CD4-positive, alpha-beta T cell treated with Interleukin-12 subunit alpha and Interleukin-12 subunit beta, for 1 hour (primary cell): ENCODE results near the gene TSPAN14.

ENCODE experiments used
- DNase-seq: peaks from one replicate; pipeline ENCODE4 v3.0.0-alpha.2; 2020

The TSPAN14 gene

DNA sequence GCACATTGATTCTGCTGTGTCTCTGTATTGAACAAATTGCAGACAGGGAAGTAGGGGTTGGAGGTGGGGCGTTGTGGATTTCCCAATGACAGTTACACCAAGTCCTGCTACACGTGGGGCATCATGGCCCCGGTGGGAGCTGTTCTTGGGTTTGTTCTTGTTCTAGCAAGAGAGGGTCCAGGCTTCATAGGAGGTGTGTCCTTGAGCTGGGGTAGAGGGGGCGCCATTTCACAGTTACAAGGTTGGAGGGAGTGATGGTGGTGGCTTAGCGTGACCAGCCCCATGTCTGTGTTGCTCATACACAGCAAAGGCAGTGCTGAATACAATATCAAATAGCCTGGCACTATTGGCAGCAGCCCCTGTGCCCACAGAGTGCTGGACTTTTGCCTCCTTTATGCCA, 99.3 kb downstream of the TSPAN14 start:
- no peak for DNase-seq

DNA sequence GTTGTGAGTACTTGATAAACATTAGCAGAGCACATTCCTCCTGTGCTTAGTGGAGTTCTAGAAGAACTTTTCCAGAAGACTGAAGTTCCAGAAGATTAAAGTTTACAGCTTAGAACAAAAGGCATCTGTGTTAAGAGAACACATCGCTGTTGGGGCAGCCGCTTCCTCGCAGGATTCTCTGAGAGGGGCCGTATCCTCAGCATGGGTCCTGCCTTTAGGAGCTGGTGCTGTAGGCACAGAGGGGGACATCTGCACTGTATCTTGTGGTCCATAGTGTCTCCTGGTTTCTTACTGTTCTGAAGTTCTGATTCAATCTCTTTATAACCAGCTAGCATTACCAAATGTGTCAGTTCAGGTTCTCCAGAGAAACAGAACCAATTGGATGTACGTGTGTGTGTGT, 99.9 kb downstream of the TSPAN14 start:
- DNase-seq = no peak

DNA sequence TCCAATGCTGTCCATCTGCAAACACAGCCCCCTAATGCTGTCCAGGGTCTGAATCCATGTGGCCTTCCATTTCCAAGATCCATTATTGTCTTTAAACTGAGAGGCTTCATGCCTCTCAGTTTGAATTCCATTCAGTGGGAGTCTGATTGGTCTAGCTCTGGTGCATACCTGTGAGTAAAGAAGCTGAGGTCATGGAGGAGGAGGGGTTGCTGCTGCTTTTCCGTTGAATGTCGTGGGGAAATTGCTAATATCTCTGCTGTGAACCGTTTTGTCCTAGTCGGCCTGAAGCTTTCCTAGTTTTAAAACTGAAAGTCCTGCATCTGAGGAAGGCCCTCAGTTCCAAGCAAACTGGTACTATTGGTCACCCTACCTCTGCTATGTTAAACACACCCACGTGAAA, 101.3 kb downstream of the TSPAN14 start:
- no peak for DNase-seq

DNA sequence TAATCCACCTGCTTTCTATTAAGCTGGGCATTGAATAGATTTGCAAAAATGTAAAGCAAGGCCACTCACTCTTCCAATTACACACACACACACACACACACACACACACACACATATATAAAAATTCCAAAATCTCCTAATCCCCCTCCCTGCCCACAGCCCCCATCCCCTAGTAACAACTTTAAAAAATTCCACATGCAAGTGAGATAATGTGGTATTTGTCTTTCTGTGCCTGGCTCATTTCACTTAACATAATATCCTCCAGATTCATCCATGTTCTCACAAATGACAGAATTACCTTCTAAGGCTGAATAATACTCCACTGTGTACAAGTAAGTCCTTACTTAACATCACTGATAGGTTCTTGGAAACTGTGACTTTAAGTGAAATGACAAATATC, 107.8 kb downstream of the TSPAN14 start:
- DNase-seq = no peak

DNA sequence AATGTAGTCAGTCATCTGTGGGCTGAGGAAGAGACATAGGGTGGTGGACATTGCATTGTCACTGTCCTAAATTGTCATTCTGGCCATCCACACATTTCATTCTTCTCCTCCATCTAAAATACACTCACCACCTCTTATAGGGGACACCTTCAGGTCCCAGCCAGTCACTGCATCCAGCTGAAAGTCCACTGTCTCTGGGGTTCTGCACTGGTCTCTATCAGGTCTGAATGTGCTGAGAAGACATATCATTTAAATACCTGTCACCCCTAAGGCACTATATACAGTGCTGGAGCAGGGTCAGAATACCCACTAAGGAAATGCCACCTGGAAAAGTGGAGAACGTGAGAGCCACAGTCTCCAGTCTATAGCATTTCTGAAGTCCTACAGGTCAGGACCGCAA, 113.2 kb downstream of the TSPAN14 start:
- no peak for DNase-seq

DNA sequence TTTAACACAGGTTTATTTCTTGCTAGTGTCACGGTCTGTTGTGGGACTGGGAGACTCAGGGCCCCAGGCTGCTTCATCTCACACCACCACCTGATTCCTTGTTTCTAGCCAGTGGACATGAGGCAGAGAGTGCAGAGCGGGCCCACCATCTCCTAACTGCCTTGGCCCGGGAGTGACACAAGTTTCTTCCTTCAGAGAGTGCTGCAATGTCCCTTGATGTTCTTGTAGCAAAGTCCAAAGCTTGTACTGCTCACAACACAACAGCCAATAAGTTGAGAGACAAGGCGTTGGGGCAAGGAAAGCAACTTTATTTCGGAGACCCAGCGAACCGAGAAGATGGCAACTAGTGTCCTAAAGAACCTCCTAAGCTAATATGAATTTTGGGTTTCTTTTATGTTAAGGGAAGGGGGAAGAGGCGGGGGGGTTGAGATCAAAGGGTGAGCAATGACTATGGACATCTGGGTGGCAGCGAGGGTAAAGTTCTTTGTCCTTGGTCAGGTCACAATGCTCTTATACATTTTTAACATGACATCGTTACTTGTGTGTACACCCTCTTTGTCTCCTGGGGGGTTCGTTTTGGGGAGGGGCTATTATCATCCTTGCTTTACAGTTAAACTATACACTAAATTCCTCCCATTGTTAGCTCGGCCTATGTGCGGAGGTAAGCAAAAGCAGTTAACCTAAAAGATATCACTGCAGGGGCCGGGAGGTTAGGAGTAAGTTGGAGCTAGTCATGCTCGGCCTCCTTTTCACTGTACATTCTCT, 115.2 kb downstream of the TSPAN14 start:
- DNase-seq = no peak

DNA sequence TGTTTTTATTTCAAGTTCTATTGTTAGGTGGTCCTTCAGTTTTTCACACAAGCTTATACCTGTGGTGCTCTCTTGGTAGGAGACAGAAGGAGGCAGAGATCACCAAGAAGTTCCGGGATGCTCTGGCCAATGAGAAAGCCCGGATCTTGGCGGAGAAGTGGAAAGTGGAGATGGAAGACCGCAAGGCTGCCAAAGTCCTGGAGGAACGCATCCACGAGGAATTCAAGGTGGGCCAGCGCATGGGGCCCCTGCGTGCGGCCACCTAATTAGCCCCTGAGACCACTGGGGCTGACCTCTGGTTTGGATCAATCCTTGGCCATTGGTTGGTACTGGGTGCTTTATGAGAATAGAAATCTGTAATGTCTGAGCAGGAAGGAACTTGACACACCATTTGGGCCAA, 117.2 kb downstream of the TSPAN14 start:
- no peak for DNase-seq

DNA sequence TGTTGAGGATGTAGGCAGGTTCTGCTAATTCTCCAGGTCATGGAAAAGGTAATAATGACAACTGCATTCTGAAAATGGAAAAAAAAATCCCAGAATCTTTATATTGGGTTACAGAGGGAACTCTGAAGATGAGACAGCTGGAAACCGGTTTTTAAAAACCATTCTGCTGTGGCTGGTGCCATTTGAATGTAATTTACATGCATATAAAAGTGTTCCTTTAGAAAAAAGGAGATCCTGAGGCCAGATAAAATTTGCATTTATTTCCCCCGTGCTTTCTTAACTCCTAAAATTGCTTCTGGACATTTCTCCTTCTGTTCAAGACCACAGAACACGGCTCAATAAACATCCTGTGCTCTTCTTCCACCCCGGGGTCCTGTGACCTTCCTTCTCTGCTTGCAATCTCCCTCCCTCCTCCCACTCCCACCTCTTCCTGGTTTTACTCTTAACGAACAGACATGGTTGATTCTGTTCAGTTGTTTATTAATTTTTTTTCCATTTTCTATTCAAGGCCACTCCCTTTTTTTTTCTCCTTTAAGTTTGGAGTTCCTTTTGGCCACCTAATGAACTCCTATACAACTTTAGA, 125.2 kb downstream of the TSPAN14 start:
- DNase-seq = no peak

DNA sequence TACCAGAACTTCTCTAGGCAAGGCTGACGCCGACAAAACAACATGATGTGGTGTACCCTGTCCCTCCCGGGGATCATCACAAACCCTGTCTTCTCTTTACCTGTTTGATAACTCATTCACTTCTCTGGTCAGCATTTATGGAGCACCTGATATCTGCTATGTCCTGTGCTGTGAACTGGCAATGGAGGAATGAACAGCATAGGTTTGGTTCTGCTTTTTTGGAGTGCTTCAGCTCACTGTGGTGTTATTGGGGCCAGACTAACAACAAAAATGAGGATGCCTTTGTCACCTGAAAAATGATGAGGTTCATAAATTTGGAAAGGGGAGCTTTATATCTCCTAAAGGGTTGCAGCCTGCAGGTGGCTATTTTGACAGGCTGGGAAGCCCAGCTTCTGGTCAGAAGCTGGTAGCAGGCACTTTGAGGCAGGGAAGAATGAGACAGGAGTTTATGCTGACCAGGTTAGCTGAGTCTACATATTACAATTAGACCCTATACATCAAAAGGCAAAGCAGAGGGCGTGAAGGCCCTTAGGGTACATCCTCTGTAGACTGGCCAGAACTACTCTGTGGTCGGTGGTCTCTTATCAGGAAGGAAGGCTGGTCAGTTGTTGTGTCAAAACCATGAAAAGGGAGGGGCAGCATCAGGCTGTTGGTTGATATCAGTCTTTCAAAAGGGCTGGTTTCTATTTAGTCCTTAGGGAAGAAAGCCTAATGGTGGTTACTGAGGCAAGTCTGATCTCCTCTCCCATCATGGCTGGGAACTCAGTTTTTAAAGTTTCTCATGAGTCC, 125.9 kb downstream of the TSPAN14 start:
- no peak for DNase-seq

DNA sequence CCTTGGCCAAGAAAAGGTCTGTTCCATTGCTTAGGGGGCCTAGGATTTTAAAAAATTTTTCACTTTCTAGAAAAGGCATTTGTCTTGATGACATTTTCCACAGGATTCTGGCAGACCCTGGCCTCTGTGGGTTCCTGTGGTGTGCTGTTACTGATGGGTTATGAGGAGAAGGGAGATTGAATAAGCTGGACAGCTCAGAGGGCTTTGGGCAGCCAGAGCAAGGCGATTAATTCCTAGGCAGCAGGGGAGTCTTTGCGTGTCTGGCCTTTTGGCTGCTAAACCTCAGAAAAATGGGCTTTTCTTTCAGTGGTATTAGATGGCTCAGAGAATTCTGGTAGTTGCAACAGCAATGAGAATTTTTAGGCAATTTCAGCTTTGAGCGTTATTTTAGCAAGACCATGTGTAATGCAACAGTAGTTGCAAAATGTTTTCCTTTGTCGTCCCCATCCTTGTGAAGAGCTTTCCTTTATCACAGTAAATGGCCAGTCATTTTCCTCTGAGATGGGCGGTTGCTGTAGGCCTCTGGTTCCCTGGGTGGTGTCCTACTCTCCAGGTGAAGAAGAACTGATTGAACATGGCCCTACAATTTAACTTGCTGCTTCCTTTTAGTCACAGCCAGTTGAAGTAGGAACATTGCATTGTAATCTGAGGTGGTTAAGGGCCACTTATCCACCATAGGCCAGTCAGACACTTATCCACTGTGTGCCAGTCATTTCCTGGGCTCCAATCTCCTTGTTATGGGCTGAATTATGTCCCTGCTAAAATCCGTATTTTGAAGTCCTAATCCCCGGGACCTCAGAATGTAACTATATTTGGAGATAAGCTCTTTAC, 126.7 kb downstream of the TSPAN14 start:
- no peak for DNase-seq

DNA sequence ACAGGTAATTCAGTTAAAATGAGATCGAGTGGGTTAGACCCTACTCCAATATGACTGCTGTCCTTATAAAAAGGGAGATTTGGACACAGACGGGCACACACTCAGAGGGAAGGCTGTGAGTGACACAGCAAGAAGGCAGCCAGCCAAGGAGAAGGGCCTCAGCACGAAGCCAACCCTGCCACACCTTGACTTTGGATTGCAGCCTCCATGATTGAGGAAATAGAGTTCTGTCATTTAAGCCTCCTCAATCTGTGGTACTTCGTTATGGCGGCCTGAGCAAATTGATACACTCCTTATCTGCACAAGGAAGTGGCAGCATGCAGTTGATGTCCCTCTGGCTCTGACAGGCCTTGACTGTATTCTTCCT, 127.3 kb downstream of the TSPAN14 start:
- DNase-seq = no peak

DNA sequence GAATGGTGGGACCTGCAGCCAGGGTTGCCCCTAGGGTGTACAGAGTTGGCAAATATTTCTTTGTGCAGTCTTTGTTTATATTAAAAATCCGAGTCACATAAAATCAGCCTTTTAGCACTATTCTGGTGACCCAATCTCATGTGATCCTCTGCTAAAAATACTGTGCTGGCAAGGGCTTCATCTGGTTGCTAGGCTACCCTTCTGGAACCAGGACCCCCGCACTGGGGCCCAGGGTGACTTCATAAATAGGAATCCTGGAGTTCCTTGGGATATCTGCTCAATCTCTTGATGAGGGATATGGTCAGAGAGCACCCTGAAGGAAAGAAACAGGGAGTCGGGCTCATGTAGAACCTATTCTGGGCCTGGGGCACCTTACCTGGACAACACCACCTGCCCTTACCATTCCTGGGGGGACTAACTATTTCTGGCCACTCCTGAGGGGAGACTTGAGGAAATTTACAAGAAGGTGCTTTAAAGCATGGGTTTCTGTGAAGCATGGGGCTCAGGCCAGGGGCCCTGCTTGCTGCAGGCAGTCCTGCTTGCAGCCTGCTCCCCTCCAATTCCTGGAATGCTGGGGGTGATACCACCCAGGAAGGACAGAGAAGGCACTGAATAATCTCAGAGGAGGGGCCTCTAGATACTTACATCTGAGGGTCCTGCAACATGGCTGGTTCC, 128.3 kb downstream of the TSPAN14 start:
- no peak for DNase-seq
